ENCODE data around the gene SURF2.

Gene SURF2

GRCh38 chr9:133340916-133341315, 15.4 kb upstream of the SURF2 start:
- Histone ChIP-seq H3K36me3 (ENCODE audit: insufficient read depth) (no peaks in the 10 kb centered on the region), H2AFZ (ENCODE audit: low read depth) (no peak overlapping the region), H3K4me1 (ENCODE audit: low read depth, poor library complexity, severe bottlenecking) (no peaks in the 10 kb centered on the region), H4K20me1 (ENCODE audit: insufficient read depth) (no peaks in the 10 kb centered on the region), H3K4me2 (no peak overlapping the region), H3K79me2 (ENCODE audit: insufficient read depth, low read depth) (peaks cover 4% of the 10 kb centered on the region; the same call in 1 of the 2 replicates), H3K4me3 (IDR thresholded peaks at IDR 0.05; ENCODE audit: insufficient read depth, low read depth, low read length) (no peak overlapping the region), H3K27ac (no peak overlapping the region), H3K9ac (no peak overlapping the region), H3K27me3 (ENCODE audit: insufficient read depth, low read depth) (no peaks in the 10 kb centered on the region)
- TF ChIP-seq, protein P1, sequence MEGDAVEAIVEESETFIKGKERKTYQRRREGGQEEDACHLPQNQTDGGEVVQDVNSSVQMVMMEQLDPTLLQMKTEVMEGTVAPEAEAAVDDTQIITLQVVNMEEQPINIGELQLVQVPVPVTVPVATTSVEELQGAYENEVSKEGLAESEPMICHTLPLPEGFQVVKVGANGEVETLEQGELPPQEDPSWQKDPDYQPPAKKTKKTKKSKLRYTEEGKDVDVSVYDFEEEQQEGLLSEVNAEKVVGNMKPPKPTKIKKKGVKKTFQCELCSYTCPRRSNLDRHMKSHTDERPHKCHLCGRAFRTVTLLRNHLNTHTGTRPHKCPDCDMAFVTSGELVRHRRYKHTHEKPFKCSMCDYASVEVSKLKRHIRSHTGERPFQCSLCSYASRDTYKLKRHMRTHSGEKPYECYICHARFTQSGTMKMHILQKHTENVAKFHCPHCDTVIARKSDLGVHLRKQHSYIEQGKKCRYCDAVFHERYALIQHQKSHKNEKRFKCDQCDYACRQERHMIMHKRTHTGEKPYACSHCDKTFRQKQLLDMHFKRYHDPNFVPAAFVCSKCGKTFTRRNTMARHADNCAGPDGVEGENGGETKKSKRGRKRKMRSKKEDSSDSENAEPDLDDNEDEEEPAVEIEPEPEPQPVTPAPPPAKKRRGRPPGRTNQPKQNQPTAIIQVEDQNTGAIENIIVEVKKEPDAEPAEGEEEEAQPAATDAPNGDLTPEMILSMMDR (conservative IDR thresholded peaks at IDR 0.05; ENCODE audit: low read depth, low read length): no peak

DNA sequence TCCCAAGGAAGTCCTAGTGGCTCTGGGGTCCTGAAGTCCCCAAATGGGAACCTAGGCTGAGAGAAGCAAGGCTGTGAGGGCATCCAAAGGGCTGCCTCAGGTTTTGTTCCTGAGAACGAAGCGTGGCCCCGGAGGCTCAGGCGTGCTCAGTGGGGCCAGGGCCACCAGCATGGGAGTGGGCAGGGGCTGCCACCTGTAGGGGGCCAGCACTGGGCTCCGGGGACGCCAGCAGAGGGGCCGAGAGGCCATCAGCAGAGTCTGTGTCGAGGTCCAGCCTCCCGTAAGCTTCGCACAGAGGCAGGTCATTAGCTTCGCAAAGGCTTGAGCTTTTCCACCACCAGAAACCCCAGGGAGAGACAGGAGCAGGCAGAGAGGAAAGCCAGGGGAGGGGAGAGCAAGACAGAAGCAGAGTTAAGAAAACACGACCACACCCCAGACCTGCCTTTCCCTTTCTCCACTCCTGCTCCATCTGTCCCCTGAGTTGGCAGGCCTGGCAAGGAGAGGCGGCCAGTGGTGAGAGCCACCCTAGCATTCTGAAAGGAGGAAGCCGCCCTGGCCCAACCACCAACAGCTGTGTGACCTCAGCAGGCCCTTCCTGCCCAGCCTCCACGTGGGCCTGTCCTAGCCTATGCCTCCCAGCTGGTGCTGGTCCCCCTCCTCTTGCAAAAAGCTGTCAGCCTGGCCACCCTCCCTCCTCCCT, 14.8 kb upstream of the SURF2 start:
- no peaks in the 10 kb centered on the region for H3K27me3 ChIP-seq (ENCODE audit: insufficient read depth, low read depth)
- H3K27ac ChIP-seq: no peak overlapping the region
- peaks cover 10% of the 10 kb centered on the region; the same call in 1 of the 2 replicates for H3K79me2 ChIP-seq (ENCODE audit: insufficient read depth, low read depth)
- no peak overlapping the region for H3K4me3 ChIP-seq (IDR thresholded peaks at IDR 0.05; ENCODE audit: insufficient read depth, low read depth, low read length)
- no peak overlapping the region for H3K4me2 ChIP-seq
- H3K9ac ChIP-seq: no peak overlapping the region
- no peak overlapping the region for H2AFZ ChIP-seq (ENCODE audit: low read depth)
- H4K20me1 ChIP-seq (ENCODE audit: insufficient read depth): no peaks in the 10 kb centered on the region
- no peaks in the 10 kb centered on the region for H3K36me3 ChIP-seq (ENCODE audit: insufficient read depth)
- TF ChIP-seq, protein P1 (conservative IDR thresholded peaks at IDR 0.05; ENCODE audit: low read depth, low read length): no peak
- H3K4me1 ChIP-seq (ENCODE audit: low read depth, poor library complexity, severe bottlenecking): peaks cover 6% of the 10 kb centered on the region

DNA sequence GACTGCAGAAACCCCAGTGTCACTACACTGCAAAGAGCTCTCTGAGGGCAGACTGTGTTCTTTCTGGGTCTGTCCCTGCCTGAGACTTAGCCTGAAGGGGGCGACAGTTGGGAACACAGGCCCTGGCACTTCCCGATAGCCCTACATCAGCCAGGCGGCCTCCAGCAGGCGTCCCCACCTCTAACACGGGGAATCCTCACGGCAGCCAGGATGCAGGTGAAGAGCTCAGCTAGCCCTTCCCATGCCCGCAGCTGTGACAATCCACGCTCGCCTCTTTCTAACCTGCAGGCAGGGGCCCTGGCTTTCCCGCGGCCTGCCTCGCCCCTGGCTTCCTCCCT, 14.3 kb upstream of the SURF2 start:
- TF ChIP-seq, protein P1 (conservative IDR thresholded peaks at IDR 0.05; ENCODE audit: low read depth, low read length): no peak
- no peaks in the 10 kb centered on the region for H3K36me3 ChIP-seq (ENCODE audit: insufficient read depth)

DNA sequence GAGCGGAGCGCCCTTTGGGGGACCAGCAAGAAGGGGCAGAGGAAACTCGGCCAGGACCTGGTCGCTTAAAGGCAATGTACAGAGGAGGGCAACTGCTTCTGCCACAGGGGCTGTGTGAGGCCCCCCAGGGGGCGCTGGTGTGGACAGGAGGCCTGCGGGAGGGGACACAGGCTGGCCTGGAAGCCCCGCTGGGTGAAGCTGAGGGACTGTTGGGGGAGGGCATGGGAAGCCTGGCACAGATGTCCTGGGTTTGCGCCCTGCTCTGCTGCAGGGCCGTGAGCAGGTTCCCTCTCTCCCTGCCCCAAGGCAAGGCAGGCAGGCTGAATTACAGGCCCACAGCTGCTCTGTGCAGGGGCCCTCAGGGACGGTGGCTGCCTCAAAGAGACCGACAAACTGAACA, 13.8 kb upstream of the SURF2 start:
- Histone ChIP-seq H3K9ac (no peak overlapping the region), H2AFZ (ENCODE audit: low read depth) (no peak overlapping the region), H3K27ac (no peak overlapping the region), H3K27me3 (ENCODE audit: insufficient read depth, low read depth) (no peaks in the 10 kb centered on the region), H3K4me3 (IDR thresholded peaks at IDR 0.05; ENCODE audit: insufficient read depth, low read depth, low read length) (no peak overlapping the region), H3K79me2 (ENCODE audit: insufficient read depth, low read depth) (peaks cover 19% of the 10 kb centered on the region; the same call in 1 of the 2 replicates), H3K4me1 (ENCODE audit: low read depth, poor library complexity, severe bottlenecking) (peaks cover 9% of the 10 kb centered on the region), H3K4me2 (no peak overlapping the region), H4K20me1 (ENCODE audit: insufficient read depth) (no peaks in the 10 kb centered on the region), H3K36me3 (ENCODE audit: insufficient read depth) (no peaks in the 10 kb centered on the region)
- TF ChIP-seq, protein P1 (conservative IDR thresholded peaks at IDR 0.05; ENCODE audit: low read depth, low read length): no peak

More for the DNA sequence above, 14.3 kb upstream of the SURF2 start:
- H4K20me1 ChIP-seq (ENCODE audit: insufficient read depth): no peaks in the 10 kb centered on the region
- H3K27me3 ChIP-seq (ENCODE audit: insufficient read depth, low read depth): no peaks in the 10 kb centered on the region
- H3K4me2 ChIP-seq: no peak overlapping the region
- H3K4me1 ChIP-seq (ENCODE audit: low read depth, poor library complexity, severe bottlenecking): peaks cover 9% of the 10 kb centered on the region
- H3K9ac ChIP-seq: no peak overlapping the region
- no peak overlapping the region for H2AFZ ChIP-seq (ENCODE audit: low read depth)
- H3K27ac ChIP-seq: no peak overlapping the region
- H3K4me3 ChIP-seq (IDR thresholded peaks at IDR 0.05; ENCODE audit: insufficient read depth, low read depth, low read length): no peak overlapping the region
- H3K79me2 ChIP-seq (ENCODE audit: insufficient read depth, low read depth): peaks cover 16% of the 10 kb centered on the region; the same call in 1 of the 2 replicates
